IPS-20b (cell line): ENCODE results near the gene RFX1.
A peak's percentile ranks its signal among the peaks of the same experiment; 100 is the strongest.
"Not testable (repeated sequence)": the region's sequence is repeated elsewhere in the genome, so short reads cannot be mapped to it uniquely, and the experiment has no call there.

Source experiments
- H3K27ac ChIP-seq: one replicate; pipeline ENCODE4 v1.5.1; 2013; ENCODE audit warnings: low read length
- H3K27me3 ChIP-seq: 2 replicates; pipeline ENCODE4 v1.6.1; 2013; ENCODE audit warnings: mild to moderate bottlenecking, low read length, inconsistent platforms; ENCODE audit not compliant: insufficient read depth
- H3K36me3 ChIP-seq: 2 replicates; pipeline ENCODE4 v1.6.1; 2013; ENCODE audit warnings: low read depth, mild to moderate bottlenecking, inconsistent platforms, low read length, moderate library complexity; ENCODE audit not compliant: insufficient read depth
- H3K4me1 ChIP-seq: 2 replicates; pipeline ENCODE4 v1.6.1; 2013; ENCODE audit warnings: mild to moderate bottlenecking, control low read depth, inconsistent platforms, low read length, moderate library complexity; ENCODE audit not compliant: insufficient read depth
- H3K4me3 ChIP-seq: 2 replicates; pipeline ENCODE4 v1.5.1; 2013; ENCODE audit warnings: mild to moderate bottlenecking, low read length, inconsistent platforms
- H3K9ac ChIP-seq: 2 replicates; pipeline ENCODE4 v1.6.1; 2013; ENCODE audit warnings: low read depth, mild to moderate bottlenecking, inconsistent platforms, low read length, moderate library complexity
- H3K9me3 ChIP-seq: 2 replicates; pipeline ENCODE4 v1.6.1; 2013; ENCODE audit warnings: mild to moderate bottlenecking, low read depth, low read length, inconsistent platforms; ENCODE audit not compliant: insufficient read depth

The RFX1 gene

DNA sequence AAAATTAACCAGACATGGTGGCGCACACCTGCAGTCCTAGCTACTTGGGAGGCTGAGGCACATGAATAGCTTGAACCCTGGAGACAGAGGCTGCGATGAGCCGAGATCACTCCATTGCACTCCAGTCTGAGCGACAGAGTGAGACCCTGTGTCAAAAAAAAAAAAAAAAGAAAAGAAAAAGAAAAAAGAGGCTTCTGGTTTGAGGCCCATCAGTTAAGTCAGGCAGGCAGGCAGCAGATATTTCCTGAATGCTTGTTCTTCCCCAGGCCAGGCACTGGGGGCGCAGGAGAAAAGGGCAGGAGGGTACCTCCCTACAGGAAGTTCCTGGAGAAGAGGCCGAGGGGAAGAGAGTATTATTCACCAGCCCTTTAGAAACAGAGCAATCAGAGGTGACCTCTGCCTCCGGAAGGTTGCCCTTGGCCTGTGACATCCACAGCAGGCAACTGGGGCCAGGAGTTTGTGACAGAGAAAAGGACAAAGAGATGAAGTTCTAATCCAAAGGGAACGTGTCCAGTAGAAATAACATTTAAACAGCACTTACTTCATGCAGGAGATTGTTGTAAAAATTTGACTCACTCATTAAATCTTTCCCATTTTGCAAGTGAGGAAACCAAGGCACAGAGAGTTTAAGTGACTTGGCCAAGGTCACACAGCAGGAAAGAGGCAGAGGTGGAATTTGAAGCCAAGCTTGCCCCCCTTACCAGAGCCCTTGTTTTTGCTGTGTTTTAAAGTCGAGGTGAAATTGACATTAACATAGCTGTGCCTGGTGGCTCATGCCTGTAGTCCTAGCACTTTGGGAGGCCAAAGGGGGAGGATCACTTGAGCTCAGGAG, 17.5 kb upstream of the RFX1 start:
- H3K9ac ChIP-seq = peak overlapping the region; percentile 60; the same call in 1 of the 2 replicates
- no peaks in the 10 kb centered on the region for H3K27me3 ChIP-seq
- no peak overlapping the region for H3K4me3 ChIP-seq
- no peak overlapping the region for H3K27ac ChIP-seq
- no peaks in the 10 kb centered on the region for H3K9me3 ChIP-seq
- no peaks in the 10 kb centered on the region for H3K4me1 ChIP-seq
- no peaks in the 10 kb centered on the region for H3K36me3 ChIP-seq

GRCh38 chr19:14022469-14022868, 16.3 kb upstream of the RFX1 start:
- H3K9me3 ChIP-seq = no peaks in the 10 kb centered on the region
- H3K9ac ChIP-seq = no peak overlapping the region
- H3K36me3 ChIP-seq = no peaks in the 10 kb centered on the region
- H3K4me1 ChIP-seq = no peaks in the 10 kb centered on the region
- no peaks in the 10 kb centered on the region for H3K27me3 ChIP-seq
- H3K4me3 ChIP-seq = no peak overlapping the region
- no peak overlapping the region for H3K27ac ChIP-seq

GRCh38 chr19:14021474-14021873, 15.4 kb upstream of the RFX1 start:
- Histone ChIP-seq H3K27me3 (no peaks in the 10 kb centered on the region), H3K36me3 (no peaks in the 10 kb centered on the region), H3K27ac (no peak overlapping the region), H3K4me3 (no peak overlapping the region), H3K4me1 (no peaks in the 10 kb centered on the region), H3K9me3 (no peaks in the 10 kb centered on the region), H3K9ac (no peak overlapping the region)

DNA sequence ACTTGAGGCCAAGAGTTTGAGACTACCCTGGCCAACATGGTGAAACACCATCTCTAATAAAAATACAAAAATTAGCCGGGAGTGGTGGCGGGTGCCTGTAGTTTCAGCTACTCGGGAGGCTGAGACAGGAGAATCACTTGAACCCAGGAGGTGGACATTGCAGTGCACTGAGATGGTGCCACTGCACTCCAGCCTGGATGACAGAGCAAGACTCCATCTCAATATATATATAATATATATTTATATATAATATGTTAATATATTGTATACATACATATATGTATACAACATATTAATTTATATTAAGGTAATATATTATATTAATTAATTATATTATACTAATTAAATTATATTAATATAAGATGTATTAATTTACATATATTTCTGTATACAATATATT, 13.6 kb upstream of the RFX1 start:
- H3K4me1 ChIP-seq, H3K9ac ChIP-seq: not testable (repeated sequence)

GRCh38 chr19:14019100-14019499, 13.0 kb upstream of the RFX1 start:
- no peaks in the 10 kb centered on the region for H3K9me3 ChIP-seq
- H3K36me3 ChIP-seq = no peaks in the 10 kb centered on the region
- no peaks in the 10 kb centered on the region for H3K27me3 ChIP-seq
- H3K4me1 ChIP-seq = no peaks in the 10 kb centered on the region
- no peak overlapping the region for H3K9ac ChIP-seq
- H3K4me3 ChIP-seq = no peak overlapping the region
- H3K27ac ChIP-seq = no peak overlapping the region

More for the DNA sequence above, 13.6 kb upstream of the RFX1 start:
- not testable (repeated sequence) for H3K27me3 ChIP-seq, H3K36me3 ChIP-seq, H3K9me3 ChIP-seq, H3K27ac ChIP-seq, H3K4me3 ChIP-seq

GRCh38 chr19:14015524-14016035, 9.5 kb upstream of the RFX1 start:
- H3K9ac ChIP-seq = no peak overlapping the region
- H3K4me3 ChIP-seq = no peak overlapping the region
- no peaks in the 10 kb centered on the region for H3K36me3 ChIP-seq
- H3K27ac ChIP-seq = no peak overlapping the region
- H3K4me1 ChIP-seq = no peaks in the 10 kb centered on the region
- H3K9me3 ChIP-seq = no peaks in the 10 kb centered on the region
- no peaks in the 10 kb centered on the region for H3K27me3 ChIP-seq

- no peak overlapping the region for H3K4me3 ChIP-seq
- no peak overlapping the region for H3K9ac ChIP-seq
- H3K36me3 ChIP-seq = no peaks in the 10 kb centered on the region
- H3K4me1 ChIP-seq = no peaks in the 10 kb centered on the region
- no peaks in the 10 kb centered on the region for H3K27me3 ChIP-seq
- H3K9me3 ChIP-seq = no peaks in the 10 kb centered on the region
- no peak overlapping the region for H3K27ac ChIP-seq
Observed at GRCh38 chr19:14012378-14012915, 6.3 kb upstream of the RFX1 start.

- peak overlapping the region; percentile 73 for H3K4me3 ChIP-seq
- no peaks in the 10 kb centered on the region for H3K9me3 ChIP-seq
- H3K27ac ChIP-seq = peak overlapping the region; percentile 77
- no peaks in the 10 kb centered on the region for H3K36me3 ChIP-seq
- peaks cover 3% of the 10 kb centered on the region; the same call in 1 of the 2 replicates for H3K4me1 ChIP-seq
- H3K27me3 ChIP-seq = no peaks in the 10 kb centered on the region
- peak overlapping the region; percentile 89 for H3K9ac ChIP-seq
Observed at GRCh38 chr19:14006766-14007562, 844 bp upstream of the RFX1 start.

GRCh38 chr19:14005349-14006084, 603 bp downstream of the RFX1 start:
- Histone ChIP-seq H3K9me3 (no peaks in the 10 kb centered on the region), H3K27ac (no peak overlapping the region), H3K36me3 (no peaks in the 10 kb centered on the region), H3K4me3 (peak overlapping the region; percentile 73; the same call in 1 of the 2 replicates), H3K4me1 (peaks cover 3% of the 10 kb centered on the region; the same call in 1 of the 2 replicates), H3K27me3 (no peaks in the 10 kb centered on the region), H3K9ac (peak overlapping the region; percentile 89; the same call in 1 of the 2 replicates)

GRCh38 chr19:14004619-14005348, 1.3 kb downstream of the RFX1 start:
- H3K9me3 ChIP-seq = no peaks in the 10 kb centered on the region
- no peak overlapping the region for H3K27ac ChIP-seq
- H3K9ac ChIP-seq = peak overlapping the region; percentile 66; the same call in 1 of the 2 replicates
- H3K36me3 ChIP-seq = no peaks in the 10 kb centered on the region
- peaks cover 3% of the 10 kb centered on the region; the same call in 1 of the 2 replicates for H3K4me1 ChIP-seq
- H3K27me3 ChIP-seq = no peaks in the 10 kb centered on the region
- H3K4me3 ChIP-seq = peak overlapping the region; percentile 66; the same call in 1 of the 2 replicates
